NCI-H2171 treated with DMSO at 0.1 percent for 48 hours (cell line): ENCODE measurements around the gene UGP2.
"Not testable (repeated sequence)": the region's sequence is repeated elsewhere in the genome, so short reads cannot be mapped to it uniquely, and the experiment has no call there.

Experiments
- DNase-seq: peaks from one replicate; lab custom pipeline; 2025; lab: John Stamatoyannopoulos, UW

Gene UGP2

GRCh38 chr2:63841254-63842022 is at the start of gene UGP2:
Gene UGP2, plus strand, starts transcription at chr2:63841896. Its CDS starts 290 bp downstream, at chr2:63842186.
- DNase-seq = peak; percentile 84

- no peak for DNase-seq
Measured at GRCh38 chr2:63792530-63792929, 49.2 kb upstream of the UGP2 start.

GRCh38 chr2:63796366-63796765 is 45.3 kb upstream of the UGP2 start:
- no peak for DNase-seq

GRCh38 chr2:63796796-63797195 is 44.9 kb upstream of the UGP2 start:
- DNase-seq = no peak

- DNase-seq = no peak
Measured at GRCh38 chr2:63801455-63801854, 40.2 kb upstream of the UGP2 start.

GRCh38 chr2:63805412-63805811 is 36.3 kb upstream of the UGP2 start:
- no peak for DNase-seq

GRCh38 chr2:63808036-63808435 is 33.7 kb upstream of the UGP2 start:
- not testable (repeated sequence) for DNase-seq

GRCh38 chr2:63808911-63809310 is 32.8 kb upstream of the UGP2 start:
- DNase-seq = not testable (repeated sequence)

GRCh38 chr2:63811063-63811462 is 30.6 kb upstream of the UGP2 start:
- DNase-seq = no peak

- not testable (repeated sequence) for DNase-seq
Measured at GRCh38 chr2:63811870-63812269, 29.8 kb upstream of the UGP2 start.

- DNase-seq = no peak
Measured at GRCh38 chr2:63814114-63814513, 27.6 kb upstream of the UGP2 start.

- DNase-seq = no peak
Measured at GRCh38 chr2:63817382-63817781, 24.3 kb upstream of the UGP2 start.

- DNase-seq = no peak
Measured at GRCh38 chr2:63818271-63818670, 23.4 kb upstream of the UGP2 start.

GRCh38 chr2:63819256-63819655 is 22.4 kb upstream of the UGP2 start:
- no peak for DNase-seq

- DNase-seq = no peak
Measured at GRCh38 chr2:63819765-63820717, 21.7 kb upstream of the UGP2 start.

GRCh38 chr2:63820969-63821368 is 20.7 kb upstream of the UGP2 start:
- no peak for DNase-seq

- DNase-seq = no peak
Measured at GRCh38 chr2:63821396-63821795, 20.3 kb upstream of the UGP2 start.

- no peak for DNase-seq
Measured at GRCh38 chr2:63822478-63822877, 19.2 kb upstream of the UGP2 start.

GRCh38 chr2:63827749-63828148 is 13.9 kb upstream of the UGP2 start:
- no peak for DNase-seq

GRCh38 chr2:63831176-63831575 is 10.5 kb upstream of the UGP2 start:
- DNase-seq = no peak

GRCh38 chr2:63834401-63834800 is 7.3 kb upstream of the UGP2 start:
- DNase-seq = peak; percentile 9

- no peak for DNase-seq
Measured at GRCh38 chr2:63837036-63837594, 4.6 kb upstream of the UGP2 start.
